Peyer's patch (tissue), 4 donors: Measurements from ENCODE around the gene FLT4. TPM values are rescaled to one million over a fixed set of nuclear protein-coding genes. Genes with fewer than 3 reads are reported as not detected.

ENCODE experiments used
- DNase-seq, 3 donors: peaks; one replicate each; pipeline ENCODE4 v3.0.0-alpha.2; 2017 to 2019
- H3K27ac ChIP-seq, 4 donors: fragments of 200-600 bp; sonication (generic); one replicate each; pipeline ENCODE4 v1.5.1; 2016 to 2019
- H3K27me3 ChIP-seq, 2 donors: fragments of 200-600 bp; sonication (generic); one replicate each; pipeline ENCODE4 v1.5.1; 2019
- H3K36me3 ChIP-seq, 3 donors: fragments of 200-600 bp; sonication (generic); one replicate each; pipeline ENCODE4 v1.5.1; 2016 to 2019
- H3K4me1 ChIP-seq, 4 donors: fragments of 200-600 bp; sonication (generic); one replicate each; pipeline ENCODE4 v1.5.1; 2016 to 2019
- H3K4me3 ChIP-seq, 4 donors: fragments of 200-600 bp; sonication (generic); 1 replicate in 3 of 4; 2 replicates in 1 of 4; pipeline ENCODE4 v1.5.1; 2016 to 2019; ENCODE audit warnings: mild to moderate bottlenecking in 1 of 4
- H3K9me3 ChIP-seq, 4 donors: fragments of 200-600 bp; sonication (generic); one replicate each; pipeline ENCODE4 v1.5.1; 2016 to 2019; ENCODE audit warnings: mild to moderate bottlenecking in 1 of 4
- CTCF ChIP-seq, 6 experiments: fragments of 450-650 bp in 4 of 6; fragments of 200-600 bp in 2 of 6; sonication (generic) in 1 of 6; IDR thresholded peaks; one replicate each; pipeline ENCODE4 v1.5.1; 2017 to 2019; ENCODE audit warnings: antibody characterized with exemption in 6 of 6, mild to moderate bottlenecking in 3 of 6, moderate library complexity in 1 of 6
- POLR2A ChIP-seq, 2 donors: fragments of 450-650 bp; IDR thresholded peaks; one replicate each; pipeline ENCODE4 v1.5.1; 2017; ENCODE audit warnings: antibody characterized with exemption in 2 of 2, mild to moderate bottlenecking in 2 of 2, moderate library complexity in 2 of 2
- total RNA-seq, 4 donors: library from RNA; depleted of rRNA; stranded (reverse); fragments of >200 nt; gene quantifications; one replicate each; pipeline ENCODE4 v1.1.0, GENCODE V29; 2016

FLT4 gene
- total RNA-seq, 4 donors from 2014 or later = 3.9 to 17.3 (median 6.1) TPM

- Histone ChIP-seq H3K27ac (no peak overlapping the region), H3K4me1 (no peaks in the 10 kb centered on the region), H3K27me3 (no peaks in the 10 kb centered on the region), H3K9me3 (no peaks in the 10 kb centered on the region), H3K4me3 (no peak overlapping the region), H3K36me3 (no peaks in the 10 kb centered on the region)
- TF ChIP-seq POLR2A (IDR thresholded peaks at IDR 0.05) = no peak
- no peak for DNase-seq
These were observed 38.1 kb downstream of the FLT4 start for GRCh38 chr5:180611140-180611850.

DNA sequence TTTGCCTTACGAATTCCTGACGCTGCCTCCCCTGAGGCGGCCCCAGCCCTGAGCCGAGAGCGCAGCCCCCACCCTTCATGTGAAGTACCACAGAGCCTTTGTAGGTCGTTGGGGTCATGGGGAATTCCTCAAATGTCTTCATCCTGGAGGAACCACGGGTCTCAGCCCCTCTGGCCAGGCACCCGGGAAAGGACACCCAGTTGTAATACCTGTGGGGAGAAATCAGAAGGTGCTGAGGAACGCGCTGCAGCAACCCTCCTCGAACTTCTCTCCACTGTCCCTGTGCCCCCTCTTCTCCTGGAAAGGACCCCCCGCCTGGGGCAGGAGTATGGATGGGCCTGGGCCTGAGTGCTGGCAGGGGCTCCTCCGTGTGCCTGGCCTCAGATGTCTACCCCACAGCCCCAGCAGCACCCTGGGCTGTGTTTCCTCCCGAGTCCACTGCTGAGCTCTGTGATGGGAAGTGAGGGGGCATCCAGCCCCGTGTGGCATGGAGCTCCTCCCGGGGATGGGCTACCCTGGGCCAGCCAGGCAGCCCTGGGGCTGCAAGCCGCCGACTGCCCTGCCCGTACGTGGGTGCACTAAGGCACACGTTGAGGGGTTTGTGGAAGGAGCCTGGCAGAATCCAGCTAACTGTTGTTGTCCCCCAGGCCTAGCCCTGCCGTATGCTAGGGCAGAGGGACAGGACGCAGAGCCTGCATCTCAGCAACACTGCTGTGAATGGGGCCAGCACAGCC is 39.4 kb downstream of the FLT4 start:
- TF ChIP-seq POLR2A (IDR thresholded peaks at IDR 0.05) (no peak), CTCF (IDR thresholded peaks at IDR 0.05) (no peak)
- Histone ChIP-seq H3K27ac (no peak overlapping the region), H3K27me3 (no peaks in the 10 kb centered on the region), H3K9me3 (no peaks in the 10 kb centered on the region), H3K36me3 (no peaks in the 10 kb centered on the region), H3K4me1 (no peaks in the 10 kb centered on the region), H3K4me3 (no peak overlapping the region)
- DNase-seq = no peak

DNA sequence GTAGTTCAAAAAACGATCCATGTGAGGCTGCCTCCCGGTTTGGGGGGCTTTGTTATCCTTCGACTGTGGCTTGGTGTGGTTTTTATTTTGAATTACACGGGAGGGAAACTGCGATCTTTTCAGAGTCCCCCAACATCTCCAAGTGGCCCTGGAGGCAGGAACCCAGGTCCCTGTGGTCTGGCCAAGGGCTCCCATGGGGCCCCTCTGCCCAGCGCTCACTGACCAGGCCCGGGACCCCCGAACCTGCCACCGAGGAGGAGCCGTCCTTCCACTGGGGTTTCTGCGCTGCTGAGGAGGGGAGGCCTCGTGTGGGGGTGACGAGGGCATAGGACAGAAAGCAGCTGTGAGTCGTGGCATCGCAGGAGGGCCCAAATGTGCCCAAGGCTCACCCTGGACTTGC is 40.0 kb downstream of the FLT4 start:
- Histone ChIP-seq H3K4me1 (no peaks in the 10 kb centered on the region), H3K27ac (no peak overlapping the region), H3K9me3 (no peaks in the 10 kb centered on the region), H3K36me3 (no peaks in the 10 kb centered on the region), H3K27me3 (no peaks in the 10 kb centered on the region), H3K4me3 (no peak overlapping the region)
- TF ChIP-seq POLR2A (IDR thresholded peaks at IDR 0.05) = no peak
- TF ChIP-seq CTCF (IDR thresholded peaks at IDR 0.05) = no peak
- DNase-seq = no peak

DNA sequence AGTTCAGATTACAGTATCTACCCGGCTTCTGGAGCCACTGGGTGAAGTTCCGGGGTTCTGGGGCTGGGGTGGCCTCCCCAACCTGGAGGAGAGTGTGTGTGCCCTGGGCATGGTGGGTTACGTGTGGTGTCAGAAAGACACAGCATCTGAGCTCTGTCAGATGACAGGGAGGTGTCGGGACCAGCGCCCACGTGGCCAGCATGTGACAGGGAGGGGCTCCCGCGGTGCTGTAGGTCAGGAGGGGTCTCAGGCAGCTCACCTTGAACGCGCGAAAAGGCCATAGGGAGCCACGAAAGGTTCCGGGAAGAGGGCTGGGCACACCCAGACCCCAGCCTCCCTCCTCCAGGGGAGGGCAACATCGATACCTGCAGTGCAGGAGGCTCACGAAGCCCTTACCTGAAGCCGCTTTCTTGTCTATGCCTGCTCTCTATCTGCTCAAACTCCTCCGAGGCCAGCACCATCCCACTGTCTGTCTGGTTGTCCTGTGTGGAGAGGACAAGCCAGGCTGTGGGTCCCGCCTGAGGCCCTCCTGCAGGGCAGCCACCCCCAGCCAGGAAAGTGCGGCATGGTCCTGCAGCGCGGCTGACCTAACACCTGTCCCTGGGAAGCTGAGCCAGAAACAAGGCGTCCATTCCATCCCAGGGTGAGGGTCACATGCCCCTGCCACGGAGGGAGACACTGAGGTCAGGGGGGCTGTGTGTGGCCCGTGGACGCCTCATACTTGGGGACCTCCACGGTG is 40.7 kb downstream of the FLT4 start:
- H3K4me3 ChIP-seq = no peak overlapping the region
- no peaks in the 10 kb centered on the region for H3K36me3 ChIP-seq
- H3K9me3 ChIP-seq = no peaks in the 10 kb centered on the region
- H3K4me1 ChIP-seq = no peaks in the 10 kb centered on the region
- H3K27me3 ChIP-seq = no peaks in the 10 kb centered on the region
- no peak overlapping the region for H3K27ac ChIP-seq
- TF ChIP-seq POLR2A (IDR thresholded peaks at IDR 0.05) (no peak), CTCF (IDR thresholded peaks at IDR 0.05) (no peak)
- no peak for DNase-seq

- Histone ChIP-seq H3K4me1 (no peaks in the 10 kb centered on the region), H3K9me3 (no peaks in the 10 kb centered on the region), H3K27me3 (no peaks in the 10 kb centered on the region), H3K36me3 (no peaks in the 10 kb centered on the region), H3K4me3 (no peak overlapping the region), H3K27ac (no peak overlapping the region)
- DNase-seq = no peak
- TF ChIP-seq CTCF (IDR thresholded peaks at IDR 0.05) (no peak), POLR2A (IDR thresholded peaks at IDR 0.05) (no peak)
These were observed 41.4 kb downstream of the FLT4 start for GRCh38 chr5:180607861-180608571.
